Measurements from ENCODE around the gene TMEM240. TPM values are rescaled to one million over a fixed set of nuclear protein-coding genes. Genes with fewer than 3 reads are reported as not detected.

The TMEM240 gene
- total and polyA plus RNA-seq, 10 of the 15 experiments (the other 5 are each of a cell fraction or from before 2014, with no cell fraction given) = 0.17 to 0.49 TPM; not detected in 8

GRCh38 chr1:1560178-1560577, 19.8 kb upstream of the TMEM240 start:
- no peak for TF ChIP-seq USF1 (IDR thresholded peaks at IDR 0.05; ENCODE audit: borderline replicate concordance, extremely low read length, insufficient read depth, low read depth, low read length)
- TF ChIP-seq POLR2A (IDR thresholded peaks at IDR 0.05; ENCODE audit: low read depth, low read length) = peak; percentile 55
- no peak for TF ChIP-seq RUNX3 (IDR thresholded peaks at IDR 0.05; ENCODE audit: low read length)
- FAIRE-seq (no peak), DNase-seq (ENCODE audit: low read depth, low spot score) (no peak), ATAC-seq (no peak)
- no peak overlapping the region for H3K4me2 ChIP-seq (ENCODE audit: control insufficient read depth, insufficient read depth)
- no peaks in the 10 kb centered on the region for H3K4me1 ChIP-seq (ENCODE audit: control insufficient read depth, insufficient read depth, low read length)
- in situ Hi-C loops (cut with MboI) = no loop called here
- CTCF ChIA-PET = no interaction called here
- H2AFZ ChIP-seq (ENCODE audit: control insufficient read depth, low read depth, low read length) = no peak overlapping the region
- BruUV-seq (replicated peaks) = no TSS peak
- RAD21 ChIA-PET (ENCODE audit: unreplicated experiment) = no interaction called here
- no peak overlapping the region for H3K27ac ChIP-seq (ENCODE audit: control insufficient read depth, insufficient read depth)
- no peaks in the 10 kb centered on the region for H3K9me3 ChIP-seq (replicated peaks; ENCODE audit: control insufficient read depth, insufficient read depth, low read length)
- no peak overlapping the region for H3K9ac ChIP-seq (ENCODE audit: control insufficient read depth, insufficient read depth, low read length)
- POLR2A ChIA-PET = no interaction called here
- SMC1A ChIA-PET (ENCODE audit: uncharacterized antibody, unreplicated experiment) = no interaction called here
- peaks cover 22 to 27% of the 10 kb centered on the region in 2 experiments; a peak in 3 of 4 replicates for H3K36me3 ChIP-seq (ENCODE audit: control insufficient read depth in 2 of 2, insufficient read depth in 2 of 2, low read length in 1 of 2)
- H3K27me3 ChIP-seq (replicated peaks in 1 of 2; ENCODE audit: control insufficient read depth in 2 of 2, insufficient read depth in 2 of 2, low read length in 1 of 2) = no peaks in the 10 kb centered on the region
- no peak overlapping the region for H3K4me3 ChIP-seq
- H3K79me2 ChIP-seq (ENCODE audit: control insufficient read depth, insufficient read depth, low read length) = peaks cover 2% of the 10 kb centered on the region
- intact Hi-C loops (cut with micrococcal nuclease; ENCODE audit: unreplicated experiment) = no loop called here
- WGBS (ENCODE audit: insufficient coverage, insufficient replicate concordance, low lambda C conversion rate, missing lambda C conversion rate) = 90% methylated on average over 9 of the region's 9 CpGs
- H4K20me1 ChIP-seq (ENCODE audit: control insufficient read depth, insufficient read depth) = no peaks in the 10 kb centered on the region; the same call in 1 of the 2 replicates

DNA sequence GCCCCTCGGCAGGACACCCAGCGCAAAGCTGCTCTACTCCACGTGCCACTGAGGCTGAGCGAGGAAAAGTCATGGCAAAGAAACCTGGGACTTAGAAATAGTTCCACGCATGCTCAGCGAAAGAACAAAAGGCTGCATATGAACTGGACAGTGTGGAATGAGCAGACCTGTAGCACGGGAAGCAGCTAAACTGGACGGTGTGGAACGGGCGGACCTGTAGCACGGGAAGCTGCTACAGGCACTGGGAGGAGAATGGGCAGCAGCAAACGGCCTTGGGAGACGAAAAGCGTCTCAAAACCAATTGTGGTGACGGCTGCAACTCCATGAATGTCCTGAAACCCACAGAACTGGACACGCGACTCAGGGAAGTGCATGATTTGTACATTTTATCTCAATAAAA, 18.6 kb upstream of the TMEM240 start:
- ATAC-seq (no peak), FAIRE-seq (no peak), DNase-seq (ENCODE audit: low read depth, low spot score) (no peak)
- no peak overlapping the region for H2AFZ ChIP-seq (ENCODE audit: control insufficient read depth, low read depth, low read length)
- no peak overlapping the region for H3K4me2 ChIP-seq (ENCODE audit: control insufficient read depth, insufficient read depth)
- no peaks in the 10 kb centered on the region for H3K79me2 ChIP-seq (ENCODE audit: control insufficient read depth, insufficient read depth, low read length)
- H4K20me1 ChIP-seq (ENCODE audit: control insufficient read depth, insufficient read depth) = no peaks in the 10 kb centered on the region
- no peaks in the 10 kb centered on the region for H3K4me1 ChIP-seq (ENCODE audit: control insufficient read depth, insufficient read depth, low read length)
- WGBS (ENCODE audit: insufficient coverage, insufficient replicate concordance, low lambda C conversion rate, missing lambda C conversion rate) = 89% methylated on average over 17 of the region's 17 CpGs
- RAD21 ChIA-PET (ENCODE audit: unreplicated experiment) = no interaction called here
- SMC1A ChIA-PET (ENCODE audit: uncharacterized antibody, unreplicated experiment) = no interaction called here
- H3K36me3 ChIP-seq (ENCODE audit: control insufficient read depth in 2 of 2, insufficient read depth in 2 of 2, low read length in 1 of 2) = peaks cover 17 to 19% of the 10 kb centered on the region in 2 experiments; a peak in 3 of 4 replicates
- no peaks in the 10 kb centered on the region for H3K27me3 ChIP-seq (replicated peaks in 1 of 2; ENCODE audit: control insufficient read depth in 2 of 2, insufficient read depth in 2 of 2, low read length in 1 of 2)
- in situ Hi-C loops (cut with MboI) (no loop called here), intact Hi-C loops (cut with micrococcal nuclease; ENCODE audit: unreplicated experiment) (no loop called here)
- CTCF ChIA-PET = no interaction called here
- no peak overlapping the region for H3K27ac ChIP-seq (ENCODE audit: control insufficient read depth, insufficient read depth)
- H3K9me3 ChIP-seq (replicated peaks; ENCODE audit: control insufficient read depth, insufficient read depth, low read length) = no peaks in the 10 kb centered on the region
- no peak for TF ChIP-seq RAD51 (IDR thresholded peaks at IDR 0.05)
- TF ChIP-seq, protein P1, sequence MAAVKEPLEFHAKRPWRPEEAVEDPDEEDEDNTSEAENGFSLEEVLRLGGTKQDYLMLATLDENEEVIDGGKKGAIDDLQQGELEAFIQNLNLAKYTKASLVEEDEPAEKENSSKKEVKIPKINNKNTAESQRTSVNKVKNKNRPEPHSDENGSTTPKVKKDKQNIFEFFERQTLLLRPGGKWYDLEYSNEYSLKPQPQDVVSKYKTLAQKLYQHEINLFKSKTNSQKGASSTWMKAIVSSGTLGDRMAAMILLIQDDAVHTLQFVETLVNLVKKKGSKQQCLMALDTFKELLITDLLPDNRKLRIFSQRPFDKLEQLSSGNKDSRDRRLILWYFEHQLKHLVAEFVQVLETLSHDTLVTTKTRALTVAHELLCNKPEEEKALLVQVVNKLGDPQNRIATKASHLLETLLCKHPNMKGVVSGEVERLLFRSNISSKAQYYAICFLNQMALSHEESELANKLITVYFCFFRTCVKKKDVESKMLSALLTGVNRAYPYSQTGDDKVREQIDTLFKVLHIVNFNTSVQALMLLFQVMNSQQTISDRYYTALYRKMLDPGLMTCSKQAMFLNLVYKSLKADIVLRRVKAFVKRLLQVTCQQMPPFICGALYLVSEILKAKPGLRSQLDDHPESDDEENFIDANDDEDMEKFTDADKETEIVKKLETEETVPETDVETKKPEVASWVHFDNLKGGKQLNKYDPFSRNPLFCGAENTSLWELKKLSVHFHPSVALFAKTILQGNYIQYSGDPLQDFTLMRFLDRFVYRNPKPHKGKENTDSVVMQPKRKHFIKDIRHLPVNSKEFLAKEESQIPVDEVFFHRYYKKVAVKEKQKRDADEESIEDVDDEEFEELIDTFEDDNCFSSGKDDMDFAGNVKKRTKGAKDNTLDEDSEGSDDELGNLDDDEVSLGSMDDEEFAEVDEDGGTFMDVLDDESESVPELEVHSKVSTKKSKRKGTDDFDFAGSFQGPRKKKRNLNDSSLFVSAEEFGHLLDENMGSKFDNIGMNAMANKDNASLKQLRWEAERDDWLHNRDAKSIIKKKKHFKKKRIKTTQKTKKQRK (IDR thresholded peaks at IDR 0.05; ENCODE audit: low read depth, low read length) = no peak
- TF ChIP-seq, protein P2, sequence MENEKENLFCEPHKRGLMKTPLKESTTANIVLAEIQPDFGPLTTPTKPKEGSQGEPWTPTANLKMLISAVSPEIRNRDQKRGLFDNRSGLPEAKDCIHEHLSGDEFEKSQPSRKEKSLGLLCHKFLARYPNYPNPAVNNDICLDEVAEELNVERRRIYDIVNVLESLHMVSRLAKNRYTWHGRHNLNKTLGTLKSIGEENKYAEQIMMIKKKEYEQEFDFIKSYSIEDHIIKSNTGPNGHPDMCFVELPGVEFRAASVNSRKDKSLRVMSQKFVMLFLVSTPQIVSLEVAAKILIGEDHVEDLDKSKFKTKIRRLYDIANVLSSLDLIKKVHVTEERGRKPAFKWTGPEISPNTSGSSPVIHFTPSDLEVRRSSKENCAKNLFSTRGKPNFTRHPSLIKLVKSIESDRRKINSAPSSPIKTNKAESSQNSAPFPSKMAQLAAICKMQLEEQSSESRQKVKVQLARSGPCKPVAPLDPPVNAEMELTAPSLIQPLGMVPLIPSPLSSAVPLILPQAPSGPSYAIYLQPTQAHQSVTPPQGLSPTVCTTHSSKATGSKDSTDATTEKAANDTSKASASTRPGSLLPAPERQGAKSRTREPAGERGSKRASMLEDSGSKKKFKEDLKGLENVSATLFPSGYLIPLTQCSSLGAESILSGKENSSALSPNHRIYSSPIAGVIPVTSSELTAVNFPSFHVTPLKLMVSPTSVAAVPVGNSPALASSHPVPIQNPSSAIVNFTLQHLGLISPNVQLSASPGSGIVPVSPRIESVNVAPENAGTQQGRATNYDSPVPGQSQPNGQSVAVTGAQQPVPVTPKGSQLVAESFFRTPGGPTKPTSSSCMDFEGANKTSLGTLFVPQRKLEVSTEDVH (IDR thresholded peaks at IDR 0.05; ENCODE audit: low read depth, partially characterized antibody) = no peak
- TF ChIP-seq ESRRA (IDR thresholded peaks at IDR 0.05; ENCODE audit: low read length) = no peak
- TF ChIP-seq CEBPB (IDR thresholded peaks at IDR 0.05; ENCODE audit: borderline replicate concordance in 1 of 2, low read depth in 2 of 2, low read length in 2 of 2) = no peak
- TF ChIP-seq BACH1 (IDR thresholded peaks at IDR 0.05; ENCODE audit: borderline replicate concordance) = no peak
- POLR2A ChIA-PET = no interaction called here
- no peak overlapping the region for H3K9ac ChIP-seq (ENCODE audit: control insufficient read depth, insufficient read depth, low read length)
- no TSS peak for BruUV-seq (replicated peaks)
- H3K4me3 ChIP-seq = no peak overlapping the region

All from GM12878 (cell line).